Heart right ventricle (tissue), 16 donors: ENCODE measurements around the gene TSPAN11. TPM values are rescaled to one million over a fixed set of nuclear protein-coding genes. Genes with fewer than 3 reads are reported as not detected.

Experiments
- ATAC-seq, 8 donors: fragments of 200-7000 bp; cut with Tn5 transposase; one replicate each; pipeline ENCODE4 v1.9.1; 2020; ENCODE audit warnings: mild to moderate bottlenecking in 8 of 8, moderate library complexity in 8 of 8, moderate number of reproducible peaks in 1 of 8
- DNase-seq, 2 donors: peaks; one replicate each; pipeline ENCODE4 v3.0.0-alpha.2; 2020
- H3K27ac ChIP-seq, 10 donors: fragments of 200-600 bp; sonication (generic) in 2 of 10; one replicate each; pipeline versions ENCODE4 v1.5.0 to v1.8.0; 2020 to 2022; ENCODE audit warnings: mild to moderate bottlenecking in 3 of 10
- H3K27me3 ChIP-seq, 7 donors: fragments of 200-600 bp; one replicate each; pipeline ENCODE4 v1.8.0; 2021 to 2022; ENCODE audit warnings: mild to moderate bottlenecking in 2 of 7
- H3K36me3 ChIP-seq, 9 donors: fragments of 200-600 bp; sonication (generic) in 1 of 9; one replicate each; pipeline versions ENCODE4 v1.5.0 to v1.8.0; 2020 to 2022; ENCODE audit warnings: mild to moderate bottlenecking in 2 of 9
- H3K4me1 ChIP-seq, 9 donors: fragments of 200-600 bp; sonication (generic) in 1 of 9; one replicate each; pipeline versions ENCODE4 v1.5.0 to v1.8.0; 2020 to 2022; ENCODE audit warnings: mild to moderate bottlenecking in 4 of 9
- H3K4me3 ChIP-seq, 10 donors: fragments of 200-600 bp; sonication (generic) in 2 of 10; one replicate each; pipeline versions ENCODE4 v1.5.0 to v1.8.0; 2020 to 2022; ENCODE audit warnings: mild to moderate bottlenecking in 7 of 10, moderate library complexity in 2 of 10
- H3K9me3 ChIP-seq, 11 donors: fragments of 200-600 bp in 10 of 11; sonication (generic) in 2 of 11; one replicate each; pipeline versions ENCODE4 v1.5.0 to v1.8.0; 2013 to 2022; ENCODE audit warnings: mild to moderate bottlenecking in 2 of 11, control low read depth in 1 of 11, moderate library complexity in 1 of 11
- CTCF ChIP-seq, 9 donors: fragments of 200-600 bp; sonication (generic) in 2 of 9; IDR thresholded peaks; one replicate each; pipeline versions ENCODE4 v1.5.0 to v1.8.0; 2021 to 2022; ENCODE audit warnings: antibody characterized with exemption in 9 of 9, mild to moderate bottlenecking in 5 of 9, moderate library complexity in 1 of 9
- WGBS, 2 donors: extraction: QIAGEN DNeasy Blood & Tissue Kit; methylation state at CpG; one replicate each; pipeline ENCODE4 v1.1.7; 2013; ENCODE audit warnings: inconsistent platforms in 1 of 2; 5-methylcytosine and 5-hydroxymethylcytosine counted together
- intact Hi-C, 10 donors: fragments of 100-400 bp; cut with DNase I; formaldehyde crosslinking; loops; one replicate each; pipeline versions ENCODE4 v1.11.1 to v1.14.2; 2022
- polyA plus RNA-seq, 2 donors: library from polyadenylated mRNA; stranded (reverse); fragments of 200-250 nt; gene quantifications; one replicate each; pipeline ENCODE4 v1.2.3, GENCODE V29; 2013
- total RNA-seq, 10 donors: library from RNA; stranded (reverse); fragmentation: NEBNext Ultra II Directional in 3 of 10; extraction: Animal tissue kit (Norgen Biotek cat#: 25700) in 3 of 10; gene quantifications; one replicate each; pipeline versions ENCODE4 v1.2.1 to v1.2.4, GENCODE V29; 2021 to 2023
- donor health status: Arrhythmogenic right ventricular cardiomyopathy.
- donor health status: ischemic (EF 13 %, LVEDD 7.1; RV severe dilation, severe dysfunction).
- donor health status: healthy with polysubstance abuse.
- donor health status: DM: no; HTN: yes; CAD: no.
- donor health status: DM: no; HTN: no; CAD: no.
- donor health status: ischemic (EF 25% LVEDD 6.9; RV normal size, moderate dysfunction).
- donor health status: ischemic (EF 25% LVEDD 5.7; RV mildly dilated, moderate dysfunction).
- donor health status: healthy.
- donor health status: DM: yes; HTN: yes; CAD: no.
- donor health status: Ischemic cardiomyopathy.
- donor health status: ischemic (EF 35%, LVEDD 5.7; RV mildly dilated, moderate dysfunction).
- donor health status: nonischemic (EF 11% LVEDD 7.7; RV severe dilation, severe dysfunction).
- donor health status: DM: yes; HTN: yes; CAD: no.
- donor health status: PGD.
- donor health status: ischemic (EF 29% LVEDD 5.4; RV normal size, mild dysfunction).
- donor health status: nonischemic (EF 23%, LVEDD 6.1; RV moderate dilation, normal function).

The TSPAN11 gene
- total and polyA plus RNA-seq, 12 donors, result 0.60 to 2.9 (median 0.94) TPM

GRCh38 chr12:30905463-30906009 is 21.0 kb upstream of the TSPAN11 start:
- no peak for TF ChIP-seq CTCF (IDR thresholded peaks at IDR 0.05)
- Histone ChIP-seq H3K9me3 (no peaks in the 10 kb centered on the region), H3K27ac (no peak overlapping the region), H3K27me3 (peaks cover 0 to 3% (median 0%) of the 10 kb centered on the region in 7 donors), H3K36me3 (no peaks in the 10 kb centered on the region), H3K4me3 (no peak overlapping the region), H3K4me1 (peaks cover 0 to 16% (median 0%) of the 10 kb centered on the region in 9 donors)
- no peak for DNase-seq
- ATAC-seq, result no peak
- intact Hi-C loops, result no loop called here
- 82 to 89% methylated on average over 6 of the region's 6 CpGs for WGBS, 2 donors

GRCh38 chr12:30908076-30908721 is 18.3 kb upstream of the TSPAN11 start:
- 78 to 88% methylated on average over 4 of the region's 4 CpGs for WGBS, 2 donors
- no peaks in the 10 kb centered on the region for H3K9me3 ChIP-seq
- peaks cover 0 to 16% (median 0%) of the 10 kb centered on the region in 9 donors for H3K4me1 ChIP-seq
- no peak overlapping the region for H3K4me3 ChIP-seq
- H3K27me3 ChIP-seq, result peaks cover 0 to 3% (median 0%) of the 10 kb centered on the region in 7 donors
- no peak for DNase-seq
- no peak for ATAC-seq
- no peak for TF ChIP-seq CTCF (IDR thresholded peaks at IDR 0.05)
- H3K36me3 ChIP-seq, result no peaks in the 10 kb centered on the region
- intact Hi-C loops, result no loop called here
- H3K27ac ChIP-seq, result peak overlapping the region in 1 of 10 donors; percentile 22

- no peak for TF ChIP-seq CTCF (IDR thresholded peaks at IDR 0.05)
- H3K27me3 ChIP-seq, result peaks cover 0 to 3% (median 0%) of the 10 kb centered on the region in 7 donors
- WGBS, 2 donors, result 52 to 72% methylated on average over 3 of the region's 3 CpGs
- ATAC-seq (peak in 2 of 8 donors; percentile 20 to 47), DNase-seq (no peak)
- H3K36me3 ChIP-seq, result no peaks in the 10 kb centered on the region
- H3K9me3 ChIP-seq, result no peaks in the 10 kb centered on the region
- peak overlapping the region in 3 of 10 donors; percentile 15 to 36 (median 28) for H3K27ac ChIP-seq
- H3K4me3 ChIP-seq, result no peak overlapping the region
- peaks cover 0 to 16% (median 0%) of the 10 kb centered on the region in 9 donors for H3K4me1 ChIP-seq
- intact Hi-C loops, result no loop called here
Measured at GRCh38 chr12:30908722-30909348, 17.7 kb upstream of the TSPAN11 start.

- no peak for TF ChIP-seq CTCF (IDR thresholded peaks at IDR 0.05)
- Histone ChIP-seq H3K27ac (peak overlapping the region in 3 of 10 donors; percentile 15 to 36 (median 28)), H3K9me3 (no peaks in the 10 kb centered on the region), H3K36me3 (no peaks in the 10 kb centered on the region), H3K4me1 (peaks cover 0 to 16% (median 0%) of the 10 kb centered on the region in 9 donors), H3K27me3 (peaks cover 0 to 3% (median 0%) of the 10 kb centered on the region in 7 donors), H3K4me3 (no peak overlapping the region)
- ATAC-seq, result no peak
- intact Hi-C loops, result no loop called here
- DNase-seq, result no peak
- 73 to 80% methylated on average over 5 of the region's 5 CpGs for WGBS, 2 donors
Measured at GRCh38 chr12:30909349-30910037, 17.1 kb upstream of the TSPAN11 start.
